Neural cell (in vitro differentiated cells): ENCODE measurements around the gene SIMC1.

ENCODE experiments used
- EP300 ChIP-seq: fragments of 450-650 bp; conservative IDR thresholded peaks from 2 replicates; pipeline ENCODE4 v1.6.1; 2014; ENCODE audit warnings: antibody characterized with exemption, mild to moderate bottlenecking, moderate library complexity; ENCODE audit not compliant: poor library complexity, severe bottlenecking
- SMC3 ChIP-seq: fragments of 450-650 bp; conservative IDR thresholded peaks from 2 replicates; pipeline ENCODE4 v1.6.1; 2014; ENCODE audit warnings: antibody characterized with exemption, mild to moderate bottlenecking, moderate library complexity; ENCODE audit not compliant: poor library complexity
- TF ChIP-seq, protein P1 (sequence below): fragments of 450-650 bp; IDR thresholded peaks from 2 replicates; pipeline ENCODE4 v1.5.1; 2014; ENCODE audit warnings: antibody characterized with exemption, mild to moderate bottlenecking, moderate library complexity; ENCODE audit not compliant: poor library complexity, severe bottlenecking
- TF ChIP-seq, protein P2 (sequence below): IDR thresholded peaks from 2 replicates; pipeline ENCODE4 v1.6.1; 2012; ENCODE audit warnings: borderline replicate concordance

DNA sequence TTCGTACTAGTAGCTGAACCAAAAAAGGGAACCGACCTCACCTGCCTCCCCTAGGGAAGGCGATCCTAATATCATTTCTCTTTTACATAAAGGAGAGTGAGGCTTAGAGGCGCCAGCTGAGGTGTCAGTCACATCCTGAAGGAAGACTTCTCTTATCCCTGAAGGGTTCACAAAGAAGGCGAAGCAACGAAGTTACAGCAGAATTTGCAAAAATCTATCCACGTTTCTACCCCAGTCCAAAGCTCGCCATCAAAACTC is 123.9 kb downstream of the SIMC1 start:
- TF ChIP-seq EP300 (no peak), SMC3 (no peak)
- TF ChIP-seq, protein P1, sequence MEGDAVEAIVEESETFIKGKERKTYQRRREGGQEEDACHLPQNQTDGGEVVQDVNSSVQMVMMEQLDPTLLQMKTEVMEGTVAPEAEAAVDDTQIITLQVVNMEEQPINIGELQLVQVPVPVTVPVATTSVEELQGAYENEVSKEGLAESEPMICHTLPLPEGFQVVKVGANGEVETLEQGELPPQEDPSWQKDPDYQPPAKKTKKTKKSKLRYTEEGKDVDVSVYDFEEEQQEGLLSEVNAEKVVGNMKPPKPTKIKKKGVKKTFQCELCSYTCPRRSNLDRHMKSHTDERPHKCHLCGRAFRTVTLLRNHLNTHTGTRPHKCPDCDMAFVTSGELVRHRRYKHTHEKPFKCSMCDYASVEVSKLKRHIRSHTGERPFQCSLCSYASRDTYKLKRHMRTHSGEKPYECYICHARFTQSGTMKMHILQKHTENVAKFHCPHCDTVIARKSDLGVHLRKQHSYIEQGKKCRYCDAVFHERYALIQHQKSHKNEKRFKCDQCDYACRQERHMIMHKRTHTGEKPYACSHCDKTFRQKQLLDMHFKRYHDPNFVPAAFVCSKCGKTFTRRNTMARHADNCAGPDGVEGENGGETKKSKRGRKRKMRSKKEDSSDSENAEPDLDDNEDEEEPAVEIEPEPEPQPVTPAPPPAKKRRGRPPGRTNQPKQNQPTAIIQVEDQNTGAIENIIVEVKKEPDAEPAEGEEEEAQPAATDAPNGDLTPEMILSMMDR = no peak
- TF ChIP-seq, protein P2, sequence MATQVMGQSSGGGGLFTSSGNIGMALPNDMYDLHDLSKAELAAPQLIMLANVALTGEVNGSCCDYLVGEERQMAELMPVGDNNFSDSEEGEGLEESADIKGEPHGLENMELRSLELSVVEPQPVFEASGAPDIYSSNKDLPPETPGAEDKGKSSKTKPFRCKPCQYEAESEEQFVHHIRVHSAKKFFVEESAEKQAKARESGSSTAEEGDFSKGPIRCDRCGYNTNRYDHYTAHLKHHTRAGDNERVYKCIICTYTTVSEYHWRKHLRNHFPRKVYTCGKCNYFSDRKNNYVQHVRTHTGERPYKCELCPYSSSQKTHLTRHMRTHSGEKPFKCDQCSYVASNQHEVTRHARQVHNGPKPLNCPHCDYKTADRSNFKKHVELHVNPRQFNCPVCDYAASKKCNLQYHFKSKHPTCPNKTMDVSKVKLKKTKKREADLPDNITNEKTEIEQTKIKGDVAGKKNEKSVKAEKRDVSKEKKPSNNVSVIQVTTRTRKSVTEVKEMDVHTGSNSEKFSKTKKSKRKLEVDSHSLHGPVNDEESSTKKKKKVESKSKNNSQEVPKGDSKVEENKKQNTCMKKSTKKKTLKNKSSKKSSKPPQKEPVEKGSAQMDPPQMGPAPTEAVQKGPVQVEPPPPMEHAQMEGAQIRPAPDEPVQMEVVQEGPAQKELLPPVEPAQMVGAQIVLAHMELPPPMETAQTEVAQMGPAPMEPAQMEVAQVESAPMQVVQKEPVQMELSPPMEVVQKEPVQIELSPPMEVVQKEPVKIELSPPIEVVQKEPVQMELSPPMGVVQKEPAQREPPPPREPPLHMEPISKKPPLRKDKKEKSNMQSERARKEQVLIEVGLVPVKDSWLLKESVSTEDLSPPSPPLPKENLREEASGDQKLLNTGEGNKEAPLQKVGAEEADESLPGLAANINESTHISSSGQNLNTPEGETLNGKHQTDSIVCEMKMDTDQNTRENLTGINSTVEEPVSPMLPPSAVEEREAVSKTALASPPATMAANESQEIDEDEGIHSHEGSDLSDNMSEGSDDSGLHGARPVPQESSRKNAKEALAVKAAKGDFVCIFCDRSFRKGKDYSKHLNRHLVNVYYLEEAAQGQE = no peak
